GM12875 (cell line): ENCODE data around the gene RPS6KA2.

Source experiments
- H3K4me3 ChIP-seq: one replicate; pipeline ENCODE4 v1.5.1; 2011; ENCODE audit warnings: low read depth, low read length, control low read depth
- TF ChIP-seq, protein P1 (sequence below): IDR thresholded peaks from 2 replicates; pipeline ENCODE4 v1.5.1; 2011; ENCODE audit warnings: low read depth, mild to moderate bottlenecking, control low read depth, inconsistent platforms, low read length, moderate library complexity, borderline replicate concordance; ENCODE audit not compliant: insufficient read depth

Gene RPS6KA2

DNA sequence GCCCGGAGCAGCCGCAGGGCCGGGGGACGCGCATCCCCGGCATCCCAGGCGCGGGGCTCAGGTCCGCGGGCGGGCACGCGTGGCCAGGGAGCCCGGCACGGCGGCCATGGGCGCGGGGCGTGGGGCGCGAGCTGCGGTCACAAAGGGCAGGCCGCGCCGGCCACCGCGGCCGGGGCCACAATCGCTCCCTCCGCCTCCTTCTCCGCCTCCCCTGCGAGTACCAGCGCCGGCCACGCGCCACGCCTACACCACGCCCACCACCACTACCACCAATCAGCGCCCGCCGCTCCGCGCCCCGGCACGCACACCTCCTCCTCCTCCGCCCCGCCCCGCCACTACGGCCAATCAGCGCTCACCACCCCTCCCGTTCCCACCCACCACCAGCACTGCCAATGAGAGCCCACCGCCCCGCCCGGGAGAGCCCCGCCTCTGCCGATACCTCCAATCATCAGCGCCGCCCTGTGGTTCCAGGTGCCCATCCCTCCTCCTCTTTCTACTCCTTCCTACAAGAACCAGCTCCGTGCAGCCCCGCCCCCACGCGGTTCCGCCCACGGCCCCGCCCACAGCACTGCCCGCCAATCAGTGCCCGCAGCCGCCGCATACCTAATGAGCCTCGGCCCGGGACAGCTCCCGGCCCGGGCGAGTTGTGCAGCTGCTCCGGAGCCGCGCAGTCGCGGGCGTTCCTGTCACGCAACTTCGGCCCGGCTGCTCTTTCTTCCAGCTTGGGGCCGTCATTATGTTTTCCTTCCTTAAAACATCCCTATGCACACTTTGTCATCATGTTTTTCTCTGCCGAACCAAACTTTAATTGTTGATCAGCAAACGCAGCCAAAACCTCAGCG is at the start of gene RPS6KA2:
Gene RPS6KA2, minus strand, starts transcription at position 219 of the 842 bp plus-strand sequence. CDS start 232 bp downstream, outside the sequence.
- H3K4me3 ChIP-seq = peak within 1 kb of the TSS; percentile 46
- TF ChIP-seq, protein P1, sequence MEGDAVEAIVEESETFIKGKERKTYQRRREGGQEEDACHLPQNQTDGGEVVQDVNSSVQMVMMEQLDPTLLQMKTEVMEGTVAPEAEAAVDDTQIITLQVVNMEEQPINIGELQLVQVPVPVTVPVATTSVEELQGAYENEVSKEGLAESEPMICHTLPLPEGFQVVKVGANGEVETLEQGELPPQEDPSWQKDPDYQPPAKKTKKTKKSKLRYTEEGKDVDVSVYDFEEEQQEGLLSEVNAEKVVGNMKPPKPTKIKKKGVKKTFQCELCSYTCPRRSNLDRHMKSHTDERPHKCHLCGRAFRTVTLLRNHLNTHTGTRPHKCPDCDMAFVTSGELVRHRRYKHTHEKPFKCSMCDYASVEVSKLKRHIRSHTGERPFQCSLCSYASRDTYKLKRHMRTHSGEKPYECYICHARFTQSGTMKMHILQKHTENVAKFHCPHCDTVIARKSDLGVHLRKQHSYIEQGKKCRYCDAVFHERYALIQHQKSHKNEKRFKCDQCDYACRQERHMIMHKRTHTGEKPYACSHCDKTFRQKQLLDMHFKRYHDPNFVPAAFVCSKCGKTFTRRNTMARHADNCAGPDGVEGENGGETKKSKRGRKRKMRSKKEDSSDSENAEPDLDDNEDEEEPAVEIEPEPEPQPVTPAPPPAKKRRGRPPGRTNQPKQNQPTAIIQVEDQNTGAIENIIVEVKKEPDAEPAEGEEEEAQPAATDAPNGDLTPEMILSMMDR = no peak

DNA sequence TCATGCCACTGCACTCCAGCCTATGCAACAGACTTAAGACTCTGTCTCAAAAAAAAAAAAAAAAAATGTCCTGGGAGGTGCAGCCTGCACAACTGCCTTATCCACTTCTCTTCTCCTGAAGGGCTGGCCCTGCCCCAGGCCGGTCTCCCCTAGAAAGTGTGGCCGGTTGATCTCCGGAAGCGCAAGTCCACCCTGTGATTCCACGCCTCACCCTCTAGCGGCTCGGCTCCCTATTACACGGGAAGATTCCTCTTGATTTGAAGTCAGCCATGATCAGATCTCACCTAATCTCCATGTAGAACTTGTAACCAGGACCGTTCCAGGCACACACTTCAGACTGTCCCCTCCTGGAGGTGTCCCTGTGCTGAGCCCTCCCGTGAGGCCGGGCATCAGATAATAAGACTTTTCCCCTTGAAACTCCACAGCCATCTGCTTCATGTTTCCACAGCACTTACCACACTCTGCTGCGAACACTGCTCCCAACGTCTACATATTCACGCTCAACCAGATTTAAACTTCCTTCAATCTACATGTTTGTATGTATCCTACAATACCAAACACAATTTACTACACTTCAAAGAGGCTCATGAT is 49.3 kb upstream of the RPS6KA2 start:
- H3K4me3 ChIP-seq = no peak overlapping the region
- TF ChIP-seq, protein P1 = no peak

GRCh38 chr6:166675736-166676135 is 48.7 kb upstream of the RPS6KA2 start:
- TF ChIP-seq, protein P1 = no peak
- H3K4me3 ChIP-seq = no peak overlapping the region

- H3K4me3 ChIP-seq = no peak overlapping the region
- TF ChIP-seq, protein P1 = no peak
Measured at GRCh38 chr6:166673309-166673708, 46.3 kb upstream of the RPS6KA2 start.

- TF ChIP-seq, protein P1 = no peak
- H3K4me3 ChIP-seq = no peak overlapping the region
Measured at GRCh38 chr6:166672624-166673206, 45.7 kb upstream of the RPS6KA2 start.

GRCh38 chr6:166672146-166672545 is 45.1 kb upstream of the RPS6KA2 start:
- TF ChIP-seq, protein P1 = no peak
- no peak overlapping the region for H3K4me3 ChIP-seq

DNA sequence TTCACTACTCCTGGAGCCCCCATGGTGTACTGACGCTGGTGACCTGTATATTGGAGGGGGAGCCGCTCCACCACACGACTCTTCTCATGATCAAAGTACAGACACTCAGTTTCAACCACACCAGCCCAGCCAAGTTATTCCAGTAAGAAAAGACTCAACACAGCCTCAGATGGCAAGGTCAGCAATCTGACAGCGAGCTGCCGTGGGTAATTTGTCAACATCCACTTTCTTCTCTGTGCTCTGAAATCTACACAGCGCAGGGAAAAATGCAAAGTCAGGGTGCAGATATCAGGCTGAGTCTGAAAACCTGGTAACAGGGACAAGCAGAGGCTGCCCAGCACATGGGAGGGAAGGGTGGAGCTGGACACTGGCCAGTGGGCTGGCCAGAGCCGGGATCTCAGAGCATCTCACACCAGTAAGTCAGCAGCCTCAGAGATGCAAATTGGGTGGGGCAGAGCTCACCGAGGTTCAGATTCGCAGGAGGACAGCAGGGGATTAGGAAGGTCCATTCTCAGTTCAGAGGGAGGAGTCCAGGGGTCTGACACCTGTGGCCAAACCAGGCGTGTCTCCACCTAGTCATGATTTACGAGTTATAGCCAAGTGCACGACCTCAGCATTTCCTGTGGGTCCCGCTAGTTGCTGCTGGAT is 44.5 kb upstream of the RPS6KA2 start:
- H3K4me3 ChIP-seq = no peak overlapping the region
- TF ChIP-seq, protein P1 = no peak
